Keratinocyte (primary cell): ENCODE data around the gene UTP4. TPM values are rescaled to one million over a fixed set of nuclear protein-coding genes. Genes with fewer than 3 reads are reported as not detected.

ENCODE experiments used
- DNase-seq: peaks from one replicate; pipeline ENCODE4 v3.0.0-alpha.2; 2011; ENCODE audit warnings: low read depth, missing footprints, low spot score
- FAIRE-seq: peaks from 2 replicates; lab custom pipeline; 2011; peaks lifted over from hg19 to GRCh38; lab: Jason Lieb, UNC
- H2AFZ ChIP-seq: 2 replicates; pipeline ENCODE4 v1.6.0; 2012; ENCODE audit warnings: low read length, control low read depth, inconsistent platforms; ENCODE audit not compliant: control insufficient read depth
- H3K27ac ChIP-seq: 2 replicates; pipeline ENCODE4 v1.5.1; 2011; ENCODE audit warnings: low read length; ENCODE audit not compliant: control insufficient read depth, insufficient read depth
- H3K27me3 ChIP-seq: 3 replicates; pipeline ENCODE4 v1.6.0; 2011; ENCODE audit warnings: low read length; ENCODE audit not compliant: control insufficient read depth, insufficient read depth; ENCODE audit errors: extremely low read depth
- H3K36me3 ChIP-seq, 2 experiments: 2 replicates in 1 of 2; 3 replicates in 1 of 2; pipeline ENCODE4 v1.5.1; 2011; ENCODE audit warnings: low read length in 2 of 2, mild to moderate bottlenecking in 1 of 2; ENCODE audit not compliant: control insufficient read depth in 2 of 2, insufficient read depth in 2 of 2; ENCODE audit errors: extremely low read depth in 1 of 2
- H3K4me1 ChIP-seq: 3 replicates; pipeline ENCODE4 v1.5.1; 2011; ENCODE audit warnings: low read length; ENCODE audit not compliant: control insufficient read depth, insufficient read depth; ENCODE audit errors: extremely low read depth
- H3K4me2 ChIP-seq: 3 replicates; pipeline ENCODE4 v1.6.0; 2011; ENCODE audit warnings: low read depth, low read length; ENCODE audit not compliant: control insufficient read depth, insufficient read depth; ENCODE audit errors: extremely low read depth
- H3K4me3 ChIP-seq, 3 experiments: fragments of 200-600 bp in 1 of 3; sonication (generic) in 1 of 3; 2 replicates in 2 of 3; 3 replicates in 1 of 3; pipeline ENCODE4 v1.5.1; 2011 to 2016; ENCODE audit warnings: low read length in 3 of 3, mild to moderate bottlenecking in 3 of 3, control low read depth in 2 of 3, inconsistent platforms in 1 of 3, low read depth in 1 of 3, mixed read lengths in 1 of 3, mixed run types in 1 of 3, moderate library complexity in 1 of 3; ENCODE audit not compliant: control insufficient read depth in 2 of 3, insufficient read depth in 2 of 3; ENCODE audit errors: extremely low read depth in 1 of 3
- H3K79me2 ChIP-seq: 2 replicates; pipeline ENCODE4 v1.6.0; 2012; ENCODE audit warnings: low read length; ENCODE audit not compliant: control insufficient read depth, insufficient read depth
- H3K9ac ChIP-seq: 3 replicates; pipeline ENCODE4 v1.6.0; 2011; ENCODE audit warnings: low read length; ENCODE audit not compliant: control insufficient read depth, insufficient read depth; ENCODE audit errors: extremely low read depth
- H3K9me1 ChIP-seq: 3 replicates; pipeline ENCODE4 v1.6.0; 2011; ENCODE audit warnings: low read length; ENCODE audit not compliant: control insufficient read depth, insufficient read depth; ENCODE audit errors: extremely low read depth
- H3K9me3 ChIP-seq: 2 replicates; pipeline ENCODE4 v1.5.1; 2012; ENCODE audit warnings: low read depth, low read length; ENCODE audit not compliant: control insufficient read depth
- H4K20me1 ChIP-seq: 3 replicates; pipeline ENCODE4 v1.6.0; 2011; ENCODE audit warnings: low read length; ENCODE audit not compliant: control insufficient read depth, insufficient read depth; ENCODE audit errors: extremely low read depth
- CTCF ChIP-seq, 3 experiments: IDR thresholded peaks in 1 of 3; conservative IDR thresholded peaks in 1 of 3; optimal IDR thresholded peaks in 1 of 3; 2 replicates in 2 of 3; 3 replicates in 1 of 3; pipeline versions ENCODE3 to v1.5.1; 2011; ENCODE audit warnings: low read length in 3 of 3, mild to moderate bottlenecking in 3 of 3, moderate library complexity in 2 of 3, control low read depth in 1 of 3, inconsistent platforms in 1 of 3; ENCODE audit not compliant: insufficient read depth in 2 of 3; ENCODE audit errors: extremely low read depth in 1 of 3
- EZH2 ChIP-seq: IDR thresholded peaks from one replicate; pipeline ENCODE4 v1.6.1; 2012; ENCODE audit warnings: inconsistent platforms, mild to moderate bottlenecking, low read length, moderate library complexity
- dilution Hi-C: fragments of 300-500 bp; cut with MboI; formaldehyde crosslinking; loops from one replicate; pipeline ENCODE4 v1.7.0; 2020; ENCODE audit warnings: low sequenced_read_pairs; ENCODE audit not compliant: extremely low pct_ligation_motif_present
- polyA plus RNA-seq, 5 experiments: library from polyadenylated mRNA; depleted of rRNA in 3 of 5; stranded (reverse) in 3 of 5; stranded (forward) in 1 of 5; unstranded in 1 of 5; fragments of >200 nt; gene quantifications; 1 replicate in 1 of 5; 2 replicates in 3 of 5; 3 replicates in 1 of 5; pipeline versions ENCODE4 v1.2.1 to v1.2.3, GENCODE V29; 2011 to 2012; ENCODE audit warnings: missing spikeins in 2 of 5, low read depth in 1 of 5, low replicate concordance in 1 of 5

The UTP4 gene
- polyA plus RNA-seq, 1 donor (not counting 4 experiments of a cell fraction or from before 2014, with no cell fraction given) = 106 TPM

- H4K20me1 ChIP-seq = no peaks in the 10 kb centered on the region
- H2AFZ ChIP-seq = no peak overlapping the region
- H3K27ac ChIP-seq = no peak overlapping the region
- H3K4me3 ChIP-seq = no peak overlapping the region
- H3K9ac ChIP-seq = no peak overlapping the region
- no peaks in the 10 kb centered on the region for H3K36me3 ChIP-seq
- no peak for DNase-seq
- no peaks in the 10 kb centered on the region for H3K27me3 ChIP-seq
- FAIRE-seq = no peak
- H3K9me1 ChIP-seq = no peaks in the 10 kb centered on the region
- H3K4me1 ChIP-seq = peaks cover 9% of the 10 kb centered on the region
- no peaks in the 10 kb centered on the region for H3K9me3 ChIP-seq
- TF ChIP-seq EZH2 = no peak
- no peak for TF ChIP-seq CTCF (optimal IDR thresholded peaks at IDR 0.05 in 1 of 3, IDR thresholded peaks at IDR 0.05 in 1 of 3, conservative IDR thresholded peaks at IDR 0.05 in 1 of 3; ENCODE audit: extremely low read depth in 1 of 3, insufficient read depth in 2 of 3, low read length in 3 of 3)
- dilution Hi-C loops = no loop called here
- no peak overlapping the region for H3K4me2 ChIP-seq
- H3K79me2 ChIP-seq = no peaks in the 10 kb centered on the region
Observed at GRCh38 chr16:69084289-69084688, 48.2 kb upstream of the UTP4 start.

DNA sequence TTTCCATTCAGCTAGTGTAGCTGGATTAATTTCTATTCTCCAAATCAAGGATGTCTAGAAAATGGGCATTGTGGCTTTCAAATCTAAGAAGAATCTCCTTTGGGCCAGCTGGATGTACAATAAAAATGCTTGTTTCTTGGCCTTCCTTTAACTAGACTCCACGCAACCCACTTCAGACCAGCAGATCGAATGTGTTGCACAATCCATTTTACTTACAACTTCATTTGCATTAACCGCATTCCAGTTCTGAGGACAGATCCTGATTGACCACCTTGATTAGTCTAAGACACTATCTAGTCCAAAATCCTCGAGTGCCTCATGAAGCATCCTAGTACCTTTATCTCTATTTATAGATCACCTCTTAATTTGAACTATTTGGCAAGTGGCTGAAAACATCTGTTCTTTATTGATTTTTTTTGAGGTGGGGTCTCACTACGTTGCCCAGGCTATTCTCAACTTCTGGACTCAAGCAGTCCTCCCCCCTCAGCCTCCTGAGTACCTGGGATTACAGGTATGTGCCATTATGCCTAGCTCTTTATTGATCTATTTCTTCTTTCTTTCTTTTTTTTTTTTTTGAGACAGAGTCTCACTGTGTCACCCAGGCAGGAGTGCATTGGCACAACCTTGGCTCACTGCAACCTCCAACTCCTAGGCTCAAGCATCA lies 47.3 kb upstream of the UTP4 start:
- FAIRE-seq (no peak), DNase-seq (no peak)
- no peak overlapping the region for H2AFZ ChIP-seq
- no peak overlapping the region for H3K4me3 ChIP-seq
- dilution Hi-C loops = no loop called here
- TF ChIP-seq EZH2 = no peak
- no peak for TF ChIP-seq CTCF (optimal IDR thresholded peaks at IDR 0.05 in 1 of 3, IDR thresholded peaks at IDR 0.05 in 1 of 3, conservative IDR thresholded peaks at IDR 0.05 in 1 of 3; ENCODE audit: extremely low read depth in 1 of 3, insufficient read depth in 2 of 3, low read length in 3 of 3)
- H3K9me1 ChIP-seq = no peaks in the 10 kb centered on the region
- peaks cover 17% of the 10 kb centered on the region for H3K4me1 ChIP-seq
- no peaks in the 10 kb centered on the region for H3K36me3 ChIP-seq
- H3K9me3 ChIP-seq = no peaks in the 10 kb centered on the region
- H3K79me2 ChIP-seq = no peaks in the 10 kb centered on the region
- no peak overlapping the region for H3K4me2 ChIP-seq
- H3K27me3 ChIP-seq = no peaks in the 10 kb centered on the region
- H4K20me1 ChIP-seq = no peaks in the 10 kb centered on the region
- H3K9ac ChIP-seq = no peak overlapping the region
- H3K27ac ChIP-seq = no peak overlapping the region
